Fibroblast of skin of back (primary cell): Measurements from ENCODE around the gene COBLL1.
"Not testable (repeated sequence)": the region's sequence is repeated elsewhere in the genome, so short reads cannot be mapped to it uniquely, and the experiment has no call there.

Experiments
- DNase-seq: peaks from one replicate; pipeline ENCODE4 v3.0.0-alpha.2; 2013

The COBLL1 gene

GRCh38 chr2:164781394-164781793 lies 60.2 kb downstream of the COBLL1 start:
- no peak for DNase-seq

- DNase-seq, result no peak
Measured at GRCh38 chr2:164780611-164781178, 60.9 kb downstream of the COBLL1 start.

- no peak for DNase-seq
Measured at GRCh38 chr2:164779383-164780057, 62.1 kb downstream of the COBLL1 start.

GRCh38 chr2:164778723-164779122 lies 62.9 kb downstream of the COBLL1 start:
- peak; percentile 63 for DNase-seq

GRCh38 chr2:164777847-164778461 lies 63.7 kb downstream of the COBLL1 start:
- no peak for DNase-seq

GRCh38 chr2:164773635-164774034 lies 68.0 kb downstream of the COBLL1 start:
- no peak for DNase-seq

- DNase-seq, result no peak
Measured at GRCh38 chr2:164773091-164773490, 68.5 kb downstream of the COBLL1 start.

- no peak for DNase-seq
Measured at GRCh38 chr2:164771897-164772296, 69.7 kb downstream of the COBLL1 start.

GRCh38 chr2:164770421-164770916 lies 71.2 kb downstream of the COBLL1 start:
- DNase-seq, result no peak

GRCh38 chr2:164766954-164767320 lies 74.7 kb downstream of the COBLL1 start:
- no peak for DNase-seq

GRCh38 chr2:164766216-164766953 lies 75.2 kb downstream of the COBLL1 start:
- no peak for DNase-seq

- DNase-seq, result peak; percentile 40
Measured at GRCh38 chr2:164764996-164765395, 76.6 kb downstream of the COBLL1 start.

GRCh38 chr2:164764474-164764873 lies 77.1 kb downstream of the COBLL1 start:
- no peak for DNase-seq

- no peak for DNase-seq
Measured at GRCh38 chr2:164763431-164763830, 78.2 kb downstream of the COBLL1 start.

GRCh38 chr2:164761737-164762460 lies 79.7 kb downstream of the COBLL1 start:
- no peak for DNase-seq

GRCh38 chr2:164761201-164761600 lies 80.4 kb downstream of the COBLL1 start:
- DNase-seq, result not testable (repeated sequence)

- DNase-seq, result no peak
Measured at GRCh38 chr2:164760179-164760578, 81.4 kb downstream of the COBLL1 start.

- DNase-seq, result peak; percentile 38
Measured at GRCh38 chr2:164757934-164758695, 83.5 kb downstream of the COBLL1 start.

- DNase-seq, result no peak
Measured at GRCh38 chr2:164756773-164757172, 84.8 kb downstream of the COBLL1 start.

- no peak for DNase-seq
Measured at GRCh38 chr2:164755952-164756351, 85.7 kb downstream of the COBLL1 start.

- no peak for DNase-seq
Measured at GRCh38 chr2:164754157-164755093, 87.2 kb downstream of the COBLL1 start.
